GM06990 (cell line): ENCODE results near the gene FBXO44.

ENCODE experiments used
- DNase-seq: peaks from one replicate; pipeline ENCODE4 v3.0.0-alpha.2; 2011; ENCODE audit not compliant: insufficient read length; ENCODE audit errors: extremely low read depth
- H3K27me3 ChIP-seq: replicated peaks from 2 replicates; pipeline ENCODE4 v1.6.0; 2011; ENCODE audit warnings: low read length; ENCODE audit not compliant: control insufficient read depth, insufficient read depth
- H3K36me3 ChIP-seq: 2 replicates; pipeline ENCODE4 v1.5.1; 2011; ENCODE audit warnings: low read length; ENCODE audit not compliant: control insufficient read depth, insufficient read depth
- H3K4me3 ChIP-seq: replicated peaks from 2 replicates; pipeline ENCODE4 v1.5.1; 2011; ENCODE audit warnings: low read depth, mild to moderate bottlenecking, control low read depth, low read length
- TF ChIP-seq, protein P1 (sequence below): IDR thresholded peaks from 2 replicates; pipeline ENCODE4 v1.5.1; 2011; ENCODE audit warnings: low read length, control low read depth, mild to moderate bottlenecking, inconsistent platforms; ENCODE audit not compliant: insufficient read depth, poor library complexity, severe bottlenecking

FBXO44 gene

DNA sequence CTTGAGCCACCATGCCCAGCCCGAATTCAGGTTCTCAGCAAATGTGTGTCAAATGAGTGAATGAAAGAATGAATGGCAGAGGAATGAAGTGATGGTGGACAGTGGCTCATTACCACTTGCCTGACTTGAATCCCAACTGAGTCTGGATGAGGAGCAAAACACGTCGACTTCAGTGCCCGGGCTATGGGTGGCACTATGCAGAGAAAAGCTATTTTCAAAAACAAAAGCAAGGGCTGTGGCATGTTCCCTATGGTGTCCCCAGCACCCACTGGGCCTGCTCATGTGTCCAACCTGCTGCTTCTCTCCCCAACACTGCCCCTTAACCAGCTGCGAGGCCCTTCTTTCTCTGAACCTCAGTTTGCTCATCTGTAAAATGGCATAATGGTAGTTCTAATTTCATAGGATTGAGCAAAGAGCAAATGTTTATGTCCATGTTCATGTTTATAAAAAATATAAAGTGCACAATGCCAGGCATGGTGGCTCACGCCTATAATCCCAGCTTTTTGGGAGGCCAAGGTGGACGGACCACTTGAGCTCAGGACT is 30.6 kb downstream of the FBXO44 start:
- TF ChIP-seq, protein P1, sequence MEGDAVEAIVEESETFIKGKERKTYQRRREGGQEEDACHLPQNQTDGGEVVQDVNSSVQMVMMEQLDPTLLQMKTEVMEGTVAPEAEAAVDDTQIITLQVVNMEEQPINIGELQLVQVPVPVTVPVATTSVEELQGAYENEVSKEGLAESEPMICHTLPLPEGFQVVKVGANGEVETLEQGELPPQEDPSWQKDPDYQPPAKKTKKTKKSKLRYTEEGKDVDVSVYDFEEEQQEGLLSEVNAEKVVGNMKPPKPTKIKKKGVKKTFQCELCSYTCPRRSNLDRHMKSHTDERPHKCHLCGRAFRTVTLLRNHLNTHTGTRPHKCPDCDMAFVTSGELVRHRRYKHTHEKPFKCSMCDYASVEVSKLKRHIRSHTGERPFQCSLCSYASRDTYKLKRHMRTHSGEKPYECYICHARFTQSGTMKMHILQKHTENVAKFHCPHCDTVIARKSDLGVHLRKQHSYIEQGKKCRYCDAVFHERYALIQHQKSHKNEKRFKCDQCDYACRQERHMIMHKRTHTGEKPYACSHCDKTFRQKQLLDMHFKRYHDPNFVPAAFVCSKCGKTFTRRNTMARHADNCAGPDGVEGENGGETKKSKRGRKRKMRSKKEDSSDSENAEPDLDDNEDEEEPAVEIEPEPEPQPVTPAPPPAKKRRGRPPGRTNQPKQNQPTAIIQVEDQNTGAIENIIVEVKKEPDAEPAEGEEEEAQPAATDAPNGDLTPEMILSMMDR = no peak
- no peak for DNase-seq
- no peaks in the 10 kb centered on the region for H3K27me3 ChIP-seq

DNA sequence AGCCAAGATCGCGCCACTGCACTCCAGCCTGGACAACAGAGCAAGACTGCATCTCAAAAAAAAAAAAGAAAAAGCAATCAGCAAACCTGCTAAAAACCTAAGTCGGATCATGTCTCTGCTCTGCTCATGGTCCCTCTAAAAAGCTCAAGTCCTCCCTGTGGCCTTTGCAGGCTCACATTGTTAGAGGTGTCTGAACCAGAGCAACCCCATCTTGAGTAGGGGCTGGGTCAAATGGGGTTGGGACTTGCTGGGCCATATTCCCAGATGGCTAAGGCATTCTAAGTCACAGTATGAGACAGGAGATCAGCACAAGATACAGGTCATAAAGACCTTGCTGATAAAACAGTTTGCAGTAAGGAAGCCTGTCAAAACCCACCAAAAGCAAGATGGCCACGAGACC is 33.8 kb downstream of the FBXO44 start:
- H3K36me3 ChIP-seq = no peaks in the 10 kb centered on the region
- no peak overlapping the region for H3K4me3 ChIP-seq
- no peak for DNase-seq
- peaks cover 2% of the 10 kb centered on the region for H3K27me3 ChIP-seq
- TF ChIP-seq, protein P1 = no peak

More for the DNA sequence above, 30.6 kb downstream of the FBXO44 start:
- Histone ChIP-seq H3K4me3 (no peak overlapping the region), H3K36me3 (no peaks in the 10 kb centered on the region)

- TF ChIP-seq, protein P1 = no peak
- no peak for DNase-seq
- H3K27me3 ChIP-seq = peaks cover 4% of the 10 kb centered on the region
- no peak overlapping the region for H3K4me3 ChIP-seq
- H3K36me3 ChIP-seq = no peaks in the 10 kb centered on the region
Observed at GRCh38 chr1:11690397-11691301, 36.0 kb downstream of the FBXO44 start.

- Histone ChIP-seq H3K4me3 (no peak within 1 kb of the TSS), H3K27me3 (peaks cover 4% of the 10 kb centered on the region), H3K36me3 (no peaks in the 10 kb centered on the region)
- TF ChIP-seq, protein P1 = no peak
- no peak for DNase-seq
Observed at GRCh38 chr1:11691302-11691914, 36.7 kb downstream of the FBXO44 start, which contains the start of gene DRAXIN. DRAXIN (plus strand) TSS chr1:11691710; CDS start chr1:11706259, 14,549 bp downstream.

DNA sequence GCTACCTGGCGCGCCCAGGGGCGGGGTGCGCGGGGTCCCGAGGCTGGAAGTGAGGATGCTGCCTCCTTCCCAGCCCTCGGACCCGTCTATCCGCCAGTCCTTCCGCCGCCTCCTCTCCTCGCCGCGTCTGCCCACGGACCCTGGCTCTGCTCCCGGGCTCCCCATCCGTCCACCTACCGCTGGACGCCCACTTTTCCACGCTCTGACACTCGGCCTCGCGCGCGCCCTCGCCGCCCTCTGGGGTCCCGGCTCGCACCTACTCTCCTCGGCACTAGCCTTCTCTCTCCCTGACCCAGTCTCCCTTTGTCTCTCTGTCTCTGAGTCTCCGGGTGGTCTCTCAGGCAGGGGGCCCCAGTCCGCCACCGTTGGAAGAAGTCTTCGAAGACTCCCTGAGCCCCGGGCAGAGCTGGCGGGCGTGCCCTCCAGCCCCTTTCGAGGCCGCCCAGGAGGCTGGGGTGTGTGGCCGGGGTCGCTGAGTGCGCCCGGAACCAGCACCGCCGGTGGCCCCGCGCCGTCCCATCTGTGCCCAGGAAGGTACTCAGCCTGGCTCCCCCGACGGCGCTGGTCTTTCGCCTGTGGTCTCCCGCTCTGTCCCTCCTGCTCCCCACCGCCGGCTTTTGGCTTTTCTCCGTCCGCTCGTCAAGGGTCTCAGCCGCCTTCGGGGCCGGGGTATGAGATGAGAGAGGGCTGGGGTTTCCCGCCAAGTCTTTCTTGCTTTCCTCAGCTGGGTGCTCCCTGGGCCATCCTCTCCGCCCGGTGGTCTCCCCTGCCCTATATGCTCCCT is 37.4 kb downstream of the FBXO44 start:
- no peak for DNase-seq

More for the DNA sequence above, 37.4 kb downstream of the FBXO44 start:
- H3K27me3 ChIP-seq = peaks cover 4% of the 10 kb centered on the region
- no peak overlapping the region for H3K4me3 ChIP-seq
- TF ChIP-seq, protein P1 = no peak
- no peaks in the 10 kb centered on the region for H3K36me3 ChIP-seq
